GM21717 (cell line): Measurements from ENCODE around the gene MYO18B.

Experiments
- ATAC-seq: cut with Tn5 transposase; IDR thresholded peaks from one replicate; pipeline ENCODE4 v1.9.1; 2021; ENCODE audit warnings: mild to moderate bottlenecking, moderate library complexity; ENCODE audit not compliant: unreplicated experiment

MYO18B gene

DNA sequence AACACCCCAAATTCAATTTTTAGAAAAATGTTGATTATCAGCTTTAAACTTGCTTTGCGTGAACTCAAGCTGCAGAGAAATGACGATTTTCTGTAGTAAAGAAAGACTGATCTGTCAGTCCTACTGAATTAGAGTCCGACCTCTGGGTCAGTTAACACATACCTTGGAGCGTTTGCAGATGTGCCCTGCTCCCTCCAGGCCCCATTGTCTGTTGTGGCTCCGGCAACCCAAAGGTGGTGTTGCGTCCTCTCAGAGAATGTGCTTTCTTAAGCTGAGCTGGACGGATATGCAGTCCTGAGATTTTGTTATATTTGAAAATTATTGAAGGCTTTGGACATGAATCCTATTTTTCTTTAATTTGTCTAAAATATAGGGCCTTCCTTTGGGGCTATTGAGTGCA is 31.5 kb upstream of the MYO18B start:
- no peak for ATAC-seq

DNA sequence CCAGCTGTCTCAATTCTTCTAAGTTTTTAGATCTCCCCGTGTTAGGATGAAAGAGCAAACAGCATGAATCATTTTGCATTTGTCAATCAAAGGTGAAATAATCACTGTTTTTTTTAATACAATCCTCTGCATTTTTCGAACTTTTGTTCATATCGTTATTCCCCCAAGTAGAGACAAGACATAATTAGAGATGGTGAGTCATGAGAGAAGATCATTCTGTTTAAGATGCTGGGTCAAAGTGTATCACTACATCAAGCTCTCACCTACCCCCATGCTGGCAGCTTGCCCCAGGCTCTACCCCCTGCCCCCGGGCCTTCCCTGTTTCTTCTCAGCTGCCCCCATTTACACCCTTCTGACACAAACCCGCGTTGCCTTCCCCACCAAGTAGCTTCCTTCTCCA is 30.5 kb upstream of the MYO18B start:
- ATAC-seq, result no peak

DNA sequence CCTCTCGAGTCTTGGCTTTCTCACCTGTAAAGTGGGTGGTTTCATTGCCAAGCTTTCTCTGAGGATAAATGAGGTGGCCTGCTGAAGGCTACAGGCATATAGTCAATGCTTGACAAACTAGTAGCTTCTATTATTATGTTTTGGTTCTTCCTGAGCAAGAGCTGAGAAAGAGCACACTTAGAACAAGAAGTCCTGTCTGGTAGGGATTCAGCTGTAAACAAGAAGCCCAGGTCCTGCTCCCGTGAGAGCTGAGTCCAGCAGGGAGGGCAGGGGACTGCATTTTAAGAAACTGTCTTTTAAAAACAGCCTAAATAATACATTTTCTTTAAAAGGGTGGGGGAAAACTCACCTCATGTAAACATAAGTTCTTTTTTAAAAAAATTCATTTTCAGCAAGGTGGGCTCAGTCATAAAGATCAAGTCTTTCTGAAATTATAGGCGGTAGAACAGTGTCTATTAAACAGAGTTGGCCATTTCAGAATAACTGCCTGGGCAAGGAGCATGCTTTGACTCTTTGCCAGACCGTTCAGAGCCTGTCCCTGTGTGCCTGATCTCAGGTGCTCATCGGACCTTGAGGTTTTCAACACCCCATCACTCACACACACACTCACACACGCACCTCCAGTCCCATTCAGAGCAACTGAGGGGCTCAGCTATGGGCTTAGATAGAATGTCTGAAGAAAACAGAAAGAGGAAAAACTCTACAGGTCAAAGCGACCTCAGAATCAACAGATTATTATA is 29.2 kb upstream of the MYO18B start:
- no peak for ATAC-seq

DNA sequence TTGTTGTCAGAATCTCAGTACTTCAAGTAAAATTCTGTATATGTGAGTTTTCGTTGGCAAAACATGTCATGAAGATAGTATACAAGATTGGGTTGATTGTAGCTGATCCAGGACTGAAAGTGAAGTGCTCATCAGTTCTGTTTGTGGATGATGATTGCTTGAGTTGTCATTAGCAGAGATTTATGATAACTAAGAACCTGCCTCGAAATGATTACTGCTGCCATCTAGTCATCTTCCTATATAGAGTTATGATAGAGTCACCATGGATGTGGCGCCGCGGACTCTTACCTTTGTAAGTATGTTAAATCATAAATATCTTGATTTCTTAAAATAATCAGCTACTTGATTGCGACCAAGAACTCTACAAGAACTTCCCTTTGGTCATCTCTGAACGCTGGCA is 27.9 kb upstream of the MYO18B start:
- ATAC-seq, result no peak

DNA sequence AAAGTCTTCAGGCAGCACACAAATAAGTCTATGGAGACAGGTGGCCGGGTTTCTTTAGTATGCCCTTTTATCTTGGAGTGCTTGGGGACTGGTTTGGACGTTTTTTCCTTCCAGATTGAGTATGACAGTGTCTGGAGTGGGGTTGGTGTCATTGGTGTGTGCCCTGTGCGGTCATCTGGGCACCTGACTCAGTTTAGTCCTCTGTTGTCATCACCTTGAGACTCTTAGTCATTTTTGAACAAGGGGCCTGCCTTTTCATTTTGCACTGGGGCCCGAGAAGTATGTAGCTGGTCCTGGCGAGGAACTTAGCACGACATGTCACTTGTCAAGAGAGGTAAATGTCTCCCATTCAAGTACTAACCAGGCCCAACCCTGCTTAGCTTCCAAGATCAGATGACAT is 27.2 kb upstream of the MYO18B start:
- no peak for ATAC-seq

DNA sequence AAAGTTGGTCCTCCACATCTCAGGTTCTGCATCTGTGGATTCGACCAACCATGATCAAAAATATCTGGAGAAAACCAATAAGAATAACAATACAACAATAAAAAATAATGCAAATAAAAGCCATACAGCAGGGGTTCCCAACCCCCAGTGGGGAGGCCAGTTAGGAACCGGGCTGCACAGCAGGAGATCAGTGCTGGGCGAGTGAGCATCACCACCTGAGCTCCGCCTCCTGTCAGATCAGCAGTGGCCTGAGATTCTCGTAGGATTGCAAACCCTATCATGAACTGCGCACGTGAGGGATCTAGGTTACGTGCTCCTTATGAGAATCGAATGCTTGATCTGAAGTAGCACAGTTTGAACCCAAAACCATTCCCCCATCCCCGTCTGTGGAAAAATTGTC is 25.4 kb upstream of the MYO18B start:
- no peak for ATAC-seq

DNA sequence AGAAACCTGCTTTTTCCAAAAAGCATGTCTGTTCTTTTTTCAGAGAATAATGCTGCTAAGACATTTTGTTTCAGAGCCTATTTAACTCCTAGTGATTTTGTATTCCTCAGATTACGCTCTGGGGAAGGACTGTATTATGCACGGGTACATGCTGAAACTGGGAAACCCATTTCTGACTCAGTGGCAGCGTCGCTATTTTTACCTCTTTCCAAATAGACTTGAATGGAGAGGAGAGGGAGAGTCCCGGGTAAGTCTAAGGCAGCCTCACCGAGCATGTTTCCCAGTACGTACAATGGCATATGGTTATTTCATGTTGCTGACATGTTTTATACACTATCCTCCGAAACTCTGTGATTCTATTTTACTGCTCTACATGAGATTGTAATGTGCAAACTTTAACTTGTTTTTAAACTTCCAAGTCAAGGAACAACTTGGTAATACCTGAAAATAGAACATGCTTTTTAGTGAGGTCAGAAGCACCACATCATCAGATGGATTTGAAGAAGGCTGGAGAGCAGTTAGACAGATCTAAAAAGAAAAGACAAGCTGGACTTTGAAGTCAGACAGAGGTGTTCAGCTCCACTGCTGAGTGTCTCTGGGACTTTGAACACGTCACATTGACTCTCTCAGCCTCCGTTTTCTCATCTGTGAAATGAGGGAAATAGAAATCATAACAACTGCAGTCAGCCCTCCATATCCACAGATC is 23.7 kb upstream of the MYO18B start:
- ATAC-seq, result no peak

DNA sequence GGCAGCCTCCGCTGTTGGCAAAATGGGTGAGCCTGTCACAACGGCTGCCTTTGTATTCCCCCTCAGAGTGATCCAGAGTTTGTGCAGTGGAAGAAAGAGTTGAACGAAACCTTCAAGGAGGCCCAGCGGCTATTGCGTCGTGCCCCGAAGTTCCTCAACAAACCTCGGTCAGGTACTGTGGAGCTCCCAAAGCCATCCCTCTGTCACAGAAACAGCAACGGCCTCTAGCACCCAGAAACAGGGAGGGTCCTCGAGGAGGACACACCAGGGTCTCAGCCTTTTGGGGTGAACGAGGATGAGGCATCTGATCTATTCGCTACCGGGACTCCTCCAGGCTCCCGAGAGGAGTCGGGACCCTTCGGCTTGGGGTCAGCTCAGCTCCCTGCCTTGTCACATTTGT is 19.8 kb upstream of the MYO18B start:
- no peak for ATAC-seq

DNA sequence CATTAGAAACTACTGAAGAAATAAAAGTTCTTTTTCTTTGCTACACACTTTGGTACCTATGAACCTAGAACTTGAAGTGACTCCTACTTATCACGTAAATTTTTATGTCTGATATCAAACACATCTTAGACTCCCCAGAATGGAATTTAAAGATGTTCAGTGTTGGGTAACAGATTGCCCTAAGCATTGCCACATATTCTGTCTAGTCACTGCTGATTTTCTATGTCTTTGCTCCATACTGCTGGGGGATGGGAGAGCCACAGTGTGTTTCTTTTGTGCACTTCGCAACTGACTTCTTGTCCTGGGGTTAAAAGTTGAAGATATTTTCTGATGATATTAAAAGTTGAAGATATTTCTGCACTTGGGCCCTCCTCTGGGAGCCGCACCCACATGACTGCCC is 19.4 kb upstream of the MYO18B start:
- no peak for ATAC-seq

DNA sequence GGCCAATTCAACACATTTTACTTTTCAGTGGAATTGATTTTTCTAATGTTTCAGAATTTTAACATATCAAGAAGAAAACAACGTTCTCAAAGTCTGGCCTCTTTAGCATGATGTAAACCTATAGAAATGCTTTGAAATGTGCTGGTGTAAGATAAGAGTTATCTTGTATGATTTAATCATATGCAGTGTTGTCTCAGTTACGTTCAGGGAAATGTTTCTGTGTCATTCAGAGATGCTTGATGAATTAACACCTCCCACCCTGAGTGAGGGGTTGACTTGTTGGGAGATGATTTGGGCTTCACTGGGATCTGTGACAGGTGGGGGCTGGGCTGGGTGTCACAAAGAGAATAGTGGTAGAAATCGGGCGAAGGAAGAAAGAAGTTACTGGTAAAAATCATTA is 15.7 kb upstream of the MYO18B start:
- ATAC-seq, result no peak

DNA sequence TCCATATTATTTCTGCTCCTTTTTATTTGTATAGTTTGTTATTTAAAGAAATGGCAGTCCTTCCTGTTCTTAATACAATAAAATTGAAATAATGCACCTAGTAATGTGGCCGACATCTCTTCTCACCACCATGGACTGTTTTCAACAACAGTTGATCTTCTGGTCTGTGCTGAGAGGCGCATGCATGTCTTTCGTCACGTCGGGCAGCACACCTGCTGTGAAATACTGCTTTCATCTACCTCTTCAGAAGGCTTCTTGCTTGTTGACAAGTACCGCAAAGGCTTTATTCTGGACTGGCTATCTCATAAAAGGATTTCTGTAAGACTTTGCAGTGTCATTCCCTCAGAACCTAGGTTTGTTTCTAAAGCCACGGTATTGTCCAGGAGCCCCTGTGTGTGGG is 13.9 kb upstream of the MYO18B start:
- ATAC-seq, result no peak

DNA sequence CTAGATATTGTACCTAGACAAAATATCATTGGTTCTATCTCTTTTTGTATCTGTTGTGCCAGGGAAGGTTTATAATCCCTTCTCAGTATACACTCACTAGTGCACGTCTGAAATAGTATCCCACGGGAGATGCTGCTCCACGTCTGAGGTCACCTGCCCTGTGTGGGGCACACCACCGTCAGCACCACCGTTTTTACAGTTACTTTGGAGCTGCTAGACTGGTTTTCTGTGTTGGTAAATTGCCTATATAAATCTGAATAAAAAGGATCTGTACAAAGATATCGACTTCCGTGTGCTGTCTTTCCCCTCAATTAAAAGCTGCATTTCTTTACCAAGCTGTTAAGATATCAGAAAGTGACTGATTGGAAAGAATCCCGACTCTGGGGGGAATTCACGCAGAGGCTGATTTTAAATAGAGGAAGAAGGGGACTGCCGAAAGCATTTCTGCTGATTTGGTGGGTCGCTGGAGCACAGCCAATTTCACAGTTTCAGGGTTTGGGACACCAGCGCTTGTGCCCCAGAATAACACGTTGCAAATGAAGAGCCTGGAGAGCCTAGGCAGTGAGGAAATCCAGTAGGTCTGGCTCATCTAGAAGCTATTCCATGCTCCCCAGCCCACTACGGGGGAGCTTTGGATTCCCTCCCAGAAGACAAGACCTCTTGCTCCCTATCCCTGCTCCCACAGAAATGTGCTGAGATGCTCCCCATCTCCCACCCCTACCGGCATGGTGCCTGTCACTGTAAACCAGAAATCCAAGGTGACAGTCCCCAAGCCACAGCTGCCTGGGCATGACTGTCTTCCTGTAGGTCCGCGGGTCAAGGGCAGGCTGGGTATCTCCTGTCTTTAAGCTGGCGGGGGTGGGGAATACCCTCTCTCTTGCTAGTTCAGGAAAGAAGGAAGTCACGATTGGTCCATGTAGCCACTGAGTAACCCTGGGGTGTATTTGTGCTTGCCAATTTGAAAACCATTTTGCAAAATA is 12.7 kb upstream of the MYO18B start:
- no peak for ATAC-seq

DNA sequence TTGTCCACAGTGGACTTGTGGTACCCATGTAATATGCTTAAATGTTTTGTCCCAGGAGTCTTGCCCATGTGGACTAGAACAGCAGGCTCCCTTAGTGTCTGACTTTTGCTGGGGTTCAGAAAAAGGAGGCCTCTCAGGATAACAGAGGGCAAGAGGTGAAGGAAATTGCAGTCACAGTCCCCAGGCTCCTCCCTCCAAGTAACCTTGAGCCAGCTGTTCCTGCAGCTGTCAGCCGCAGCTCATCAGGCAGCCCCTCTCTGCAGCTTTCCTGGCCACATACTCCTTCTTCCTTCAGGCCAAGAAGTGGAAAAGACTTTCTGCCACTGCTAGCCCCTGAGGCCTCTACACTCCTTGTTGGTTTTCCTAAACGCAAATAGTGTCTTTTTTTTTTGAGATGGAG is 6.3 kb upstream of the MYO18B start:
- no peak for ATAC-seq

DNA sequence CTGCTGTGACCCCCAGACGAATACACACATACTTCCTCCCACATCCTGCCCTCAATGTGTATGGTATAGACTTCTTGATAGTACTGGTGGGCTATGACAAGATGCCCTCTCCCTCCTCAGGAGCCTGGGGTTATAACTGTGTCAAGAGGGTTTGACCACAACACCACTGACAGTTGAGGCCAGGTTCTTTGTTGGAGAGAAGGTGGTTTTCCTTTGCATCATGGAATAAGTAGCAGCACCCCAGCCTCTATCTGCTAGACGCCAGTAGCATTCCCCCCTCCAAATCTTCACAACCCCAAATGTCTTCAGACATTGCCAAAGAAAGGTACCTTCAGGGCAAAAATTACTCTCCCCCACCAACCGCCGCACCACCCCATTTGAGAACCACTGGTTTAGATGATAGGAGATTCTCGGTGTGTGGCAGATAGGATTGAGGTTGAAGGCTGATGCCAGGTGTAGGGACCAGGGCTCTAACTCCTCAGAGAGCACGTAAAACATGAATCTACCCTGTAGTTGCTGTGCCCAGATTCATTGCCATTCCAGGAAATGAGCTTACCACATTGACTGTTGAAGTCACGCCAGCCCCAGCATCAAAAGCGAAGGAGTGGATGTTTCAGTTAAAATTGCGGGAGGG is 5.5 kb upstream of the MYO18B start:
- ATAC-seq, result no peak

DNA sequence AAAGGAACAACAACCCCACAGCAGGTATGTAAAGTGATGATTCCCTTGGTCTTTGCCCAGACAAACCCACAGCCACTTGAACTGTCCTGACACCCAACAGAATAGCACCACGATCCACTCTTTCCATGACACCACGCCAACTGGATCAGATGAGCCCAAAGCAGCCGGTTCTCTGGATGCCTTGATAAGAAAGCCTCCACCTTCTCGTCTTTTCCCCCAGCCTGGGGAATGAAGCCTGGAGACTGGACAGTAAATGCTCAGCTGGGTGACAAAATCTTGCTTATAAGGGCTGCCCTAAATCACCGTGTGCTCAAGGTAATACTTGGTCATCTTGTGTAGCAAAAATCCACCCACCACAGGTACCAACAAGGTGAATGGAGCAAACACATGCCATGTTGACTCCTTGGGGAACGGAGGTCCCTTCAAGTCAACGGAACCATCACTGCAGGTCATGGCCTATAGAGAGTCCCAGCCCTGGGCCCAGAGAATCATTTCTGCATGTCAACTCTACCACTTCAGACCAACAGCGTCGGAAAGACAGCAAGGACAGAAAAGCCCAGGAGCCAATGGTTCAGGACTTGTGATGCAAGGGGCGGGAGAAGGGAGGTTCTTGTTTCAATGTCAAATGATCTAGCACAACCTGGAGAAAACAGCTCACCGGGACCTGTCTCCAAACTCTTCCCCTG is 2.2 kb upstream of the MYO18B start:
- ATAC-seq, result no peak

DNA sequence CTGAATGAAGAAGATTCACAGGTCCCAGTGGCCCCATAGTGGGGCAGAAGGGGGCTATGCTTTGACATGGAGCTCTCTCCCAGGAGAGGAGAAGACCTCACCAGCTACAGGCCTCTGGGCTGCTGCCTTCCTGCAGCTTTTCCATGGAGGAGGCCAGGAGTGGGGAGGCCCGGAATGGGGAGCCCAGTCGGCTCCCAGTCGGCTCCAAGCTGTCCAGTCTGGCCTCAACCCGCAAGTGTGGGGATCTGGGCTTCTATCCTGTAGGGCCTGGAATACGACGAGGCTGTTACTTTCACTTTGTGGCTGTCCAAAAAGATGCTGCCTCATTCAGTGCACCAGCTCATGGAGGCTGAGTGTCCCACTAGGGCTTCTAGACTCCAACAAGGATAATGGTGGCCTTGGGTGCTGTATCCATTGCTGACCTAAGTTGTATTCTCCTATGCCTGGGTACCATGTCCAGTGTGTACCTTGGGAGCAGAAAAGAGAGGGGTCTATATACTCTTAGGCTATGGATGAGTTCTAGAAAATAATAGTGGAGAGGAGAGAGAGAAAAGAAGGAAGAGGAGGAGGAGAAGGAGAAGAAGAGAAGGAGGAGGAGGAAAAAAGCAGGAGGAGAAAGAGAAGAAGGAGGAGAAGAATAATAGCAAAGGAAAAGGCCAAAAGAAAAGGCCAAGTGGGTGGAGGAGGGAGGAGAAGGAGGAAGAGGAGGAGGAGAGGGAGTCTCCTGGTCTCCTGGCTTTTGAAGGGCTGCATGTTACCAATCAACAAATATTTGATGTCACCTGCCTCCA is 1.1 kb downstream of the MYO18B start:
- no peak for ATAC-seq

DNA sequence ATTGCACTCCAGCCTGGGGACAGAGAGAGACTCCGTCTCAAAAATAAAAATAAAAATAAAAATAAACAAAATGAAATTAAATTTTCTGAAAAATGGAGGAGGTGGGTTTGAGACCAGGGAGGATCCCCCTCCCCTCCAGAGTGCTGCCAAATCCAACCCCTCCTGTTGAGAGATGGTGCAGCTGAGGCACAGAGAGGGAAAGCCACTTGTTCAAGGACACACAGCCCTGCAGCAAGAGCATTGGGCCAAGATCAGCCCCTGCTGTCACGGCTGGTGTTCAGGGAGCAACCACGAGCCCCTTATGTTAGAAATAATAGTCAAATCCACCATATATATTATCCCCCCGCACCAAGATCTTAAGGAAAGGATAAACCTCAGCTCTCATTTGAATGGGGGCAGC is 2.7 kb downstream of the MYO18B start:
- ATAC-seq, result no peak

DNA sequence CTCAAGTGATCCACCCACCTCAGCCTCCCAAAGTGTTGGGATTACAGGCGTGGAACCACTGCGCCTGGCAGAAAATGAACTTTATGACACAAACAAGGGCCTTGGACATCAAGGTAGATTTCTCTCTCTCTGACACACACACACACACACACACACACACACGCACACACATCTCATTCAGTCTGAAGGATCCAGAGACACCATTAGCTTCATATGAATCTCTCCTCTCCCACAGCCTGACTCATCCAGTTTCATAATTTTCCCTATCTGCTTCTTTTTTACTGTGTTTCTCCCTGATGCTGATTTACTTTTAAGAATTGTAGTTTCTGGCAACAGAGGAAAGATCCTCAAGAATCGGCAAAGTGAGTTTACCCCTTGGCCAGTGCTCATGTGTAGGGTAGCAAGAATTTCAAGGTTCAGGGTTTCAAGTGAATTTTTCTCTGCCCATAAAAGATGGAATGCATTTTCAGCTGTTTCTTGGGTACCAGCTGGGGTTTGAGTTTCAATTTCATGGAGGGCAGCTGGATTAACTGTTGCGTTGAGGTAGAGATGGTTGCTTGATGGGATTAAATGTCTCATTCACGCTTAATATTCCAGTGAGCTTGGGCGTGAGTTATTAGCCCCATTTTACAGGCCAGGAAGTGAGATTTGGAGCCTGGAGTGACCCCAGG is 3.5 kb downstream of the MYO18B start:
- ATAC-seq, result no peak

DNA sequence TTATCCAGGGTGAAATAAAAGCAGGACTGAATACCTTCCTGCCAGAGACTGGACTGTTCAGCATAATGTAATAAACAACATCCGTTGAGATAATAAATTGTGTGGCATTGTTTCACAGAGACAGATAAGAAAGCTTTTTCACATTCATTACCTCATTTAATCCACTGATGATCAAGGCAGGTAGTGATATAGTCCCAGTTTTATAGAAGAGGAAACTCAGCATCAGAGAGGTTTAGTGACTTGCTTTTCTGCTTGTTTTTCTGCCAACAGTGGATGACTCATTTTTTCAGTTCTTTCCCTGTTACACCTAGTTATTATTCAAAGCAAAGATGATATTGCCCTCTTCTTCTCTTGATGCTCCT is 4.0 kb downstream of the MYO18B start:
- no peak for ATAC-seq
